CD4-positive, alpha-beta T cell (primary cell): Measurements from ENCODE around the gene CREBL2. TPM values are rescaled to one million over a fixed set of nuclear protein-coding genes. Genes with fewer than 3 reads are reported as not detected.

ENCODE experiments used
- ATAC-seq: fragments of 200-7000 bp; cut with Tn5 transposase; one replicate; pipeline ENCODE4 v1.10.0; 2022; ENCODE audit warnings: mild to moderate bottlenecking; ENCODE audit not compliant: poor library complexity
- CTCF ChIA-PET: fragments of 350-600 bp; sonication (Branson Sonifier 250); formaldehyde crosslinking; loops from one replicate; lab custom pipeline; 2021; ENCODE audit warnings: antibody characterized with exemption, inconsistent platforms; lab: Charles Lee
- POLR2A ChIA-PET: fragments of 350-600 bp; sonication (Branson Sonifier 250); formaldehyde crosslinking; loops from one replicate; lab custom pipeline; 2021; ENCODE audit warnings: antibody characterized with exemption, inconsistent platforms; lab: Charles Lee
- DNase-seq, 14 experiments: peaks; one replicate each; pipeline ENCODE4 v3.0.0-alpha.2; 2013 to 2020; ENCODE audit warnings: mixed read lengths in 2 of 14
- H3K27ac ChIP-seq, 2 donors: one replicate each; pipeline versions ENCODE4 v1.5.1 to v1.7.0; 2013; ENCODE audit warnings: low read length in 2 of 2, low read depth in 1 of 2, mild to moderate bottlenecking in 1 of 2
- H3K27me3 ChIP-seq, 2 experiments: 1 replicate in 1 of 2; 2 replicates in 1 of 2; pipeline versions ENCODE4 v1.6.1 to v1.7.0; 2013; ENCODE audit warnings: low read length in 2 of 2, control low read depth in 1 of 2, mild to moderate bottlenecking in 1 of 2, moderate library complexity in 1 of 2; ENCODE audit not compliant: insufficient read depth in 2 of 2, control insufficient read depth in 1 of 2
- H3K36me3 ChIP-seq: one replicate; pipeline ENCODE4 v1.6.1; 2013; ENCODE audit warnings: low read length, control low read depth; ENCODE audit not compliant: insufficient read depth
- H3K4me1 ChIP-seq: one replicate; pipeline ENCODE4 v1.6.1; 2013; ENCODE audit warnings: low read length, control low read depth; ENCODE audit not compliant: insufficient read depth
- H3K4me3 ChIP-seq: one replicate; pipeline ENCODE4 v1.5.1; 2013; ENCODE audit warnings: mild to moderate bottlenecking, low read length, moderate library complexity
- H3K9me3 ChIP-seq, 2 experiments: 1 replicate in 1 of 2; 2 replicates in 1 of 2; pipeline versions ENCODE4 v1.6.1 to v1.7.0; 2013; ENCODE audit warnings: low read length in 2 of 2, mild to moderate bottlenecking in 2 of 2, control low read depth in 1 of 2, moderate library complexity in 1 of 2; ENCODE audit not compliant: control insufficient read depth in 1 of 2, insufficient read depth in 1 of 2
- H3K27ac Mint-ChIP-seq: one replicate; pipeline ENCODE4 v1.8.0; 2020; ENCODE audit warnings: mixed read lengths
- H3K27me3 Mint-ChIP-seq: one replicate; pipeline ENCODE4 v1.8.0; 2021; ENCODE audit warnings: mixed read lengths
- H3K36me3 Mint-ChIP-seq: one replicate; pipeline ENCODE4 v1.8.0; 2021; ENCODE audit warnings: low read depth, mixed read lengths
- H3K4me1 Mint-ChIP-seq: one replicate; pipeline ENCODE4 v1.8.0; 2021; ENCODE audit warnings: low read depth, mixed read lengths
- H3K4me3 Mint-ChIP-seq: one replicate; pipeline ENCODE4 v1.8.0; 2020; ENCODE audit warnings: mild to moderate bottlenecking, mixed read lengths
- H3K9me3 Mint-ChIP-seq: one replicate; pipeline ENCODE4 v1.8.0; 2020; ENCODE audit warnings: mixed read lengths
- CTCF ChIP-seq: fragments of 200-600 bp; IDR thresholded peaks from one replicate; pipeline ENCODE4 v1.8.0; 2022; ENCODE audit warnings: antibody characterized with exemption, mild to moderate bottlenecking
- intact Hi-C, 2 experiments: fragments of 100-400 bp; cut with DNase I in 1 of 2; cut with micrococcal nuclease in 1 of 2; formaldehyde crosslinking; loops; one replicate each; pipeline versions ENCODE4 v1.15.1 to v1.9.0; 2023 to 2025; cut with DNase I, micrococcal nuclease
- total RNA-seq, 174 experiments: library from RNA in 2 of 174; stranded (reverse) in 2 of 174; gene quantifications; one replicate each; pipeline ENCODE4 v1.2.3 and lab custom pipeline; 2021 to 2026

Gene CREBL2
- total RNA-seq, 2 experiments from 2014 or later = 9.5 to 12.6 TPM

DNA sequence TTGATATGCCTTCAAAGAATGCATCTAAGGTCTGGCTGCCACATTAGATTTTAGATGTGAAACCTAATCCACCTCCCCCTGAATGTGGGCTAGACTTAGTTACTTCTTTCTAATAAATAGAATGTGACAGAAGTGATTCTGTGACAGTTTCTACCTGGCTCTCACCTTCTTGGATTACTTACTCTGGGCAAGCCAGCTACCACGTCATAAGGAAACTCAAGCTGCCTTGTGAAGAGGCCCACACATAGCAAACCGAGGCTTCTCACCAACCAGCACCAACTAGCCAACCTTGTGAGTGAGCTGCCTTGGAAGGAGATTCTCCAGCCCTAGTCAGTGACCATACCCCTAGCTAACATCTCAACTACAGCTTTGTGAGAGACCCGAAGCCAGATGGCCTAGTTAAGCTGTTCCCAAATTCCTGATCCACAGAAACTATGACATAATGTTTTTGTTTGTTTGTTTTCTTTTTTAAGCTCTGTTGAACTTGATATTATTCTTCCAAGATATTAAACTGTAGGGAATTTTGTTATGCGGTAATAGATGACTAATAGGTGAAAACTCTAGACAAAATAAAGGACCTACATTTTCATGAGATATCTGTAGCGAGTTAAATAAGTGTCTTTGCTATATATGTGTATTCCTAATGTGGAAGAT lies 78.1 kb downstream of the CREBL2 start:
- ChIA-PET POLR2A (interaction anchor here (0.7 to 1.2 kb wide), 3 partner anchors 24 to 47 kb away, joined by 3 to 4 read pairs (median 3); no protein-coding TSS in a partner anchor), CTCF (no interaction called here)
- Histone ChIP-seq H3K27ac (no peak overlapping the region), H3K27me3 (no peaks in the 10 kb centered on the region), H3K9me3 (no peaks in the 10 kb centered on the region), H3K4me3 (no peak overlapping the region), H3K4me1 (peaks cover 4% of the 10 kb centered on the region), H3K36me3 (no peaks in the 10 kb centered on the region)
- TF ChIP-seq CTCF = no peak
- Mint-ChIP-seq H3K36me3 (no peaks in the 10 kb centered on the region), H3K4me1 (peaks cover 21% of the 10 kb centered on the region), H3K4me3 (no peak overlapping the region), H3K27me3 (no peaks in the 10 kb centered on the region), H3K27ac (no peak overlapping the region), H3K9me3 (no peaks in the 10 kb centered on the region)
- intact Hi-C loops = loop anchor here in 1 of 2 experiments (5.0 kb wide), 1 partner anchor 32 kb away; no protein-coding TSS in a partner anchor
- ATAC-seq (no peak), DNase-seq (no peak)

GRCh38 chr12:12691549-12691948 lies 79.9 kb downstream of the CREBL2 start:
- H3K27me3 Mint-ChIP-seq = no peaks in the 10 kb centered on the region
- DNase-seq (no peak), ATAC-seq (no peak)
- ChIA-PET POLR2A (interaction anchor here (1.0 kb wide), 1 partner anchor 25 kb away, joined by 3 read pairs; no protein-coding TSS in a partner anchor), CTCF (interaction anchor here (0.9 to 1.2 kb wide), 2 partner anchors 10 to 324 kb away, joined by 3 read pairs; no protein-coding TSS in a partner anchor)
- TF ChIP-seq CTCF = no peak
- no peak overlapping the region for H3K4me3 Mint-ChIP-seq
- H3K4me1 Mint-ChIP-seq = peaks cover 31% of the 10 kb centered on the region
- H3K27me3 ChIP-seq = no peaks in the 10 kb centered on the region
- H3K4me3 ChIP-seq = no peak overlapping the region
- H3K4me1 ChIP-seq = peaks cover 11% of the 10 kb centered on the region
- H3K36me3 Mint-ChIP-seq = peaks cover under 1% of the 10 kb centered on the region
- no peak overlapping the region for H3K27ac Mint-ChIP-seq
- intact Hi-C loops = loop anchor here in 1 of 2 experiments (5.0 kb wide), 1 partner anchor 34 kb away; no protein-coding TSS in a partner anchor
- no peaks in the 10 kb centered on the region for H3K9me3 Mint-ChIP-seq
- no peaks in the 10 kb centered on the region for H3K9me3 ChIP-seq
- H3K36me3 ChIP-seq = no peaks in the 10 kb centered on the region
- H3K27ac ChIP-seq = no peak overlapping the region

- ATAC-seq (no peak), DNase-seq (no peak)
- peak overlapping the region; percentile 6 for H3K27ac Mint-ChIP-seq
- CTCF ChIA-PET = no interaction called here
- H3K4me3 ChIP-seq = no peak overlapping the region
- peaks cover 47% of the 10 kb centered on the region for H3K4me1 Mint-ChIP-seq
- no peaks in the 10 kb centered on the region for H3K9me3 ChIP-seq
- peaks cover 4% of the 10 kb centered on the region for H3K36me3 Mint-ChIP-seq
- H3K36me3 ChIP-seq = no peaks in the 10 kb centered on the region
- intact Hi-C loops = loop anchor here in 1 of 2 experiments (5.0 kb wide), 1 partner anchor 36 kb away; no protein-coding TSS in a partner anchor
- no peak for TF ChIP-seq CTCF
- POLR2A ChIA-PET = interaction anchor here (1.1 to 11.8 kb wide), 3 partner anchors 21 to 337 kb away, joined by 3 to 400 read pairs (median 3); partner anchors contain the start of genes BORCS5 and CDKN1B
- no peaks in the 10 kb centered on the region for H3K27me3 Mint-ChIP-seq
- no peak overlapping the region for H3K4me3 Mint-ChIP-seq
- H3K4me1 ChIP-seq = peaks cover 11% of the 10 kb centered on the region
- no peaks in the 10 kb centered on the region for H3K27me3 ChIP-seq
- H3K9me3 Mint-ChIP-seq = no peaks in the 10 kb centered on the region
- no peak overlapping the region for H3K27ac ChIP-seq
Observed at GRCh38 chr12:12693111-12693671, 81.5 kb downstream of the CREBL2 start.

Other genes starting within 250 kb of the CREBL2 start
- 10 to 100 TPM; 33.3 to 35.6 TPM for gene DUSP16, start 49.0 kb upstream of the CREBL2 start, total RNA-seq
- gene GPR19, start 84.3 kb downstream of the CREBL2 start, total RNA-seq = 1 to 10 TPM; 1.1 to 1.9 TPM
- gene CDKN1B, start 105.5 kb downstream of the CREBL2 start, total RNA-seq = 100 to 1,000 TPM; 352 TPM
- 1 to 10 TPM; 1.8 to 3.4 TPM for gene APOLD1, start 173.8 kb downstream of the CREBL2 start, total RNA-seq
- 100 to 1,000 TPM; 153 TPM for gene DDX47, start 201.5 kb downstream of the CREBL2 start, total RNA-seq